A549 (cell line): Measurements from ENCODE around the gene PDGFA. TPM values are rescaled to one million over a fixed set of nuclear protein-coding genes. Genes with fewer than 3 reads are reported as not detected.
A peak's percentile ranks its signal among the peaks of the same experiment; 100 is the strongest.

Experiments
- ATAC-seq, 2 experiments: fragments of 200-7000 bp in 1 of 2; fragments of >200 bp in 1 of 2; cut with Nextera tagmentation in 1 of 2; cut with Tn5 transposase in 1 of 2; 3 replicates each; pipeline versions ENCODE4 v1.8.0 to v1.9.1; 2018 to 2020; ENCODE audit warnings: mild to moderate bottlenecking in 1 of 2, moderate library complexity in 1 of 2
- CTCF ChIA-PET: fragments of 300-600 bp; sonication (Branson Sonifier 250); formaldehyde crosslinking; extraction: SDS; loops from one replicate; lab custom pipeline; 2021; ENCODE audit warnings: antibody characterized with exemption, inconsistent platforms; lab: Yijun Ruan, JAX
- POLR2A ChIA-PET: fragments of 350-600 bp; formaldehyde crosslinking; extraction: SDS; loops from one replicate; lab custom pipeline; 2021; ENCODE audit warnings: antibody characterized with exemption, inconsistent platforms; lab: Yijun Ruan, JAX
- DNase-seq, 2 experiments: peaks; one replicate each; pipeline versions ENCODE4 v3.0.0 to v3.0.0-alpha.2; 2011 to 2016; ENCODE audit warnings: low read depth in 1 of 2, low spot score in 1 of 2
- FAIRE-seq: peaks from 2 replicates; lab custom pipeline; 2011; peaks lifted over from hg19 to GRCh38; lab: Jason Lieb, UNC
- H3K27ac ChIP-seq, 2 experiments: fragments of >200 bp; sonication (Bioruptor Twin); formaldehyde crosslinking; 3 replicates each; pipeline ENCODE4 v1.5.1; 2016 to 2017
- H3K4me1 ChIP-seq: fragments of >200 bp; sonication (Bioruptor Twin); formaldehyde crosslinking; 3 replicates; pipeline ENCODE4 v1.6.1; 2016
- H3K4me2 ChIP-seq: fragments of >200 bp; sonication (Bioruptor Twin); formaldehyde crosslinking; 3 replicates; pipeline ENCODE4 v1.6.1; 2016
- H3K4me3 ChIP-seq: fragments of >200 bp; sonication (Bioruptor Twin); formaldehyde crosslinking; 3 replicates; pipeline ENCODE4 v1.5.1; 2016
- H3K9me3 ChIP-seq: fragments of >200 bp; sonication (Bioruptor Twin); formaldehyde crosslinking; 3 replicates; pipeline ENCODE4 v1.6.1; 2016
- ATOH8 ChIP-seq: fragments of 250-450 bp; sonication (Bioruptor Pico); IDR thresholded peaks from 2 replicates; pipeline ENCODE4 v1.5.0; 2020; ENCODE audit warnings: low read depth, mild to moderate bottlenecking, moderate library complexity
- BHLHE40 ChIP-seq: IDR thresholded peaks from 2 replicates; pipeline ENCODE4 v1.6.1; 2012; ENCODE audit warnings: low read depth, low read length, inconsistent platforms
- CBX2 ChIP-seq: fragments of 200-600 bp; sonication (generic); IDR thresholded peaks from 2 replicates; pipeline ENCODE4 v1.6.1; 2016; ENCODE audit warnings: low read depth, mild to moderate bottlenecking, borderline replicate concordance
- CBX8 ChIP-seq: fragments of 200-600 bp; sonication (generic); IDR thresholded peaks from 2 replicates; pipeline ENCODE4 v1.6.1; 2016
- CEBPB ChIP-seq, 2 experiments: fragments of >200 bp in 1 of 2; sonication (Bioruptor Twin) in 1 of 2; formaldehyde crosslinking in 1 of 2; IDR thresholded peaks; 2 replicates each; pipeline ENCODE4 v1.6.1; 2012 to 2016
- CTCF ChIP-seq: fragments of >200 bp; sonication (Bioruptor Twin); formaldehyde crosslinking; IDR thresholded peaks from 3 replicates; pipeline ENCODE4 v1.5.1; 2016
- E2F6 ChIP-seq: IDR thresholded peaks from 2 replicates; pipeline ENCODE4 v1.6.1; 2012; ENCODE audit warnings: low read depth, borderline replicate concordance
- HOXA7 ChIP-seq: fragments of 250-450 bp; sonication (Bioruptor Pico); IDR thresholded peaks from 2 replicates; pipeline ENCODE4 v1.5.0; 2020; ENCODE audit warnings: mild to moderate bottlenecking, moderate library complexity
- HOXB5 ChIP-seq: fragments of 250-450 bp; sonication (Bioruptor Pico); IDR thresholded peaks from 2 replicates; pipeline ENCODE4 v1.5.0; 2020; ENCODE audit warnings: mild to moderate bottlenecking, moderate library complexity
- KDM5A ChIP-seq: fragments of 200-600 bp; sonication (generic); IDR thresholded peaks from 2 replicates; pipeline ENCODE4 v1.6.1; 2016; ENCODE audit warnings: antibody characterized with exemption, mild to moderate bottlenecking
- MAFK ChIP-seq: fragments of 450-650 bp; IDR thresholded peaks from 2 replicates; pipeline ENCODE4 v1.6.1; 2014; ENCODE audit not compliant: partially characterized antibody
- MYC ChIP-seq: IDR thresholded peaks from 2 replicates; pipeline ENCODE4 v1.6.1; 2012; ENCODE audit warnings: mild to moderate bottlenecking, inconsistent platforms, low read length, improper control_type of control experiment, borderline replicate concordance
- POLR2AphosphoS2 ChIP-seq: conservative IDR thresholded peaks from 2 replicates; pipeline ENCODE4 v1.6.1; 2012; ENCODE audit warnings: low read length, improper control_type of control experiment, inconsistent platforms
- RCOR1 ChIP-seq: fragments of 150-350 bp; IDR thresholded peaks from 2 replicates; pipeline ENCODE4 v1.6.1; 2014; ENCODE audit warnings: antibody characterized with exemption, low read length, low read depth
- REST ChIP-seq: fragments of 200-600 bp; sonication (generic); IDR thresholded peaks from 2 replicates; pipeline ENCODE4 v1.6.1; 2016; ENCODE audit warnings: antibody characterized with exemption, mild to moderate bottlenecking, moderate library complexity
- RFX5 ChIP-seq: fragments of 450-650 bp; IDR thresholded peaks from 2 replicates; pipeline ENCODE4 v1.7.1; 2014; ENCODE audit warnings: antibody characterized with exemption, mild to moderate bottlenecking, moderate library complexity
- ZC3H11A ChIP-seq: fragments of 450-650 bp; IDR thresholded peaks from 2 replicates; pipeline ENCODE4 v1.6.1; 2014; ENCODE audit warnings: antibody characterized with exemption, mild to moderate bottlenecking
- WGBS: methylation state at CpG from one replicate; pipeline ENCODE4 v1.1.6; 2017; ENCODE audit errors: missing lambda C conversion rate; 5-methylcytosine and 5-hydroxymethylcytosine counted together
- polyA plus RNA-seq, 4 experiments: library from polyadenylated mRNA; depleted of rRNA in 3 of 4; stranded (reverse); fragments of >200 nt; fragmentation: RNase III in 1 of 4; extraction: RNeasy Plus Mini Kit Qiagen cat#74134 plus additional on column Dnase treatment in 1 of 4; gene quantifications; 2 replicates in 3 of 4; 3 replicates in 1 of 4; pipeline ENCODE4 v1.2.3, GENCODE V29; 2011 to 2017

Gene PDGFA
- polyA plus RNA-seq, 2 of the 4 experiments (the other 2 are of a cell fraction): 12.8 to 14.9 TPM

GRCh38 chr7:514651-515598 is 4.7 kb downstream of the PDGFA start:
- Histone ChIP-seq H3K27ac (no peak overlapping the region), H3K4me3 (no peak overlapping the region), H3K9me3 (no peaks in the 10 kb centered on the region), H3K4me1 (peaks cover 18% of the 10 kb centered on the region), H3K4me2 (no peak overlapping the region)
- CTCF ChIA-PET: interaction anchor here (2.0 to 3.2 kb wide), 3 partner anchors 122 to 183 kb away, joined by 5 to 19 read pairs (median 7); no protein-coding TSS in a partner anchor
- WGBS: 89% methylated on average over 25 of the region's 25 CpGs
- DNase-seq (no peak), ATAC-seq (0 out of 6 replicates have a peak, but pooled peaks of 1 of the 2 experiments have one; percentile 7), FAIRE-seq (no peak)
- POLR2A ChIA-PET: no interaction called here
- TF ChIP-seq CTCF (no peak), RFX5 (no peak), REST (no peak), RCOR1 (no peak), POLR2AphosphoS2 (no peak), CEBPB (IDR thresholded peaks at IDR 0.05) (no peak), ATOH8 (no peak), HOXB5 (no peak), MYC (no peak), BHLHE40 (no peak), ZC3H11A (no peak), HOXA7 (CRISPR knock-in tag) (no peak), KDM5A (no peak), CBX8 (no peak), CBX2 (no peak)

GRCh38 chr7:514242-514641 is 5.4 kb downstream of the PDGFA start:
- Histone ChIP-seq H3K4me3 (no peak overlapping the region), H3K9me3 (no peaks in the 10 kb centered on the region), H3K4me1 (peaks cover 18% of the 10 kb centered on the region), H3K27ac (no peak overlapping the region), H3K4me2 (no peak overlapping the region)
- DNase-seq (no peak), FAIRE-seq (no peak), ATAC-seq (no peak)
- 89% methylated on average over 10 of the region's 10 CpGs for WGBS
- TF ChIP-seq MAFK: peak; percentile 37
- no peak for TF ChIP-seq E2F6
- POLR2A ChIA-PET: no interaction called here
- CTCF ChIA-PET: interaction anchor here (1.1 to 2.0 kb wide), 4 partner anchors 9 to 181 kb away, joined by 3 to 7 read pairs (median 4); no protein-coding TSS in a partner anchor
